ENCODE results near the gene GLIS2.

The GLIS2 gene

DNA sequence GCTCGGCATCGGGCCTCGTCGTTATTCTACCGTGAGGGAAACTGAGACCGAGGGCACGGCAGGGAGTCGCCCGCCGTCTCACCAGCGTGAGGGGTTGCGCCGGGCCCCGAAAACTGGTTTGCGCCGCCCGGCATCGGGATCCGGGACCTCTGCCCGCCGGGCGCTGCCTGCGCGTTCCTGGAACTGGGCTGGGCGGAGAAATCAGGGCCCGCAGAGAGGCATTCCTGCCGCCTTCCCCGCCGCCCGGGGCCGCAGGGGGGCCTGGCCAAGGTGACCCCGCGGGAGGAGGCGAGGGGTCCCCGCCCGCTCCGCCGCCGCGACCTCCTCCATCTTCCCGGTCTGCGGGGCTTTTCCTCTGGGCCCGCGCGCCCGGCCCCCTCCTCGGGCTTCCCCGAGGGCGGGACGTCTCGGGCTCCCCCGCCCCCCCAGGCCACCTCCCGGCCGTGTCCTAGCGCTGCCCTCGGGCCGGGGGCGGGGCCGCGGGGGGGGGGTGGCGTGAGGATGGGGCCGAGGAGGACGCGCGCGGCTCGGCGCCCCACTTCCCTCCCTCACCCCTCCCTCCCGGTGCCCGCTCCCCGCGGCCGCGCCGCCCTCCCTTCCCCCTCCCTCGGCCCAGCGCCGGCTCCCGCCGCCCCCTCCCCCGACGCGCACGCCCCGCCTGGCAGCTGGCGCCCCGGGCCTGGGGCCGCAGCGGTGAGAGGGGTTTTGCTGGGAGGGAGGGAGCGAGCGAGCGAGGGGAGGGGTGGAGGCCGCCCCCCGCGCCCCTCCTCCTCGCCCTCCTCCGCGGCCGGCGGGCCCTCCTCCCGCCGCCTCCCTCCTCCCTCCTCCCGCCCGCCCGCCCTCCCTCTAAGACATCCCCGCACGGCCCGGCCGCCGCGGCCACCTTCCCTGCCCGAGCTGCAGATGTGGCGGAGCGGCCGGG is at the start of gene GLIS2:
Gene GLIS2, plus strand, starts transcription at position 882 of the 922 bp plus-strand sequence. CDS start 16,214 bp downstream, outside the sequence.
- H3K4me3 ChIP-seq (ENCODE audit: low read length), result peak within 1 kb of the TSS; percentile 96
- H3K4me1 ChIP-seq (ENCODE audit: insufficient read depth, low read length), result peaks cover 37% of the 10 kb centered on the region
- no peaks in the 10 kb centered on the region for H3K9me3 ChIP-seq (ENCODE audit: low read length)
- peak within 1 kb of the TSS; percentile 4 for H2AFZ ChIP-seq (ENCODE audit: low read depth, low read length)
- H3K36me3 ChIP-seq (ENCODE audit: insufficient read depth, low read length), result no peaks in the 10 kb centered on the region
- H3K27me3 ChIP-seq (ENCODE audit: insufficient read depth, low read length), result no peaks in the 10 kb centered on the region

DNA sequence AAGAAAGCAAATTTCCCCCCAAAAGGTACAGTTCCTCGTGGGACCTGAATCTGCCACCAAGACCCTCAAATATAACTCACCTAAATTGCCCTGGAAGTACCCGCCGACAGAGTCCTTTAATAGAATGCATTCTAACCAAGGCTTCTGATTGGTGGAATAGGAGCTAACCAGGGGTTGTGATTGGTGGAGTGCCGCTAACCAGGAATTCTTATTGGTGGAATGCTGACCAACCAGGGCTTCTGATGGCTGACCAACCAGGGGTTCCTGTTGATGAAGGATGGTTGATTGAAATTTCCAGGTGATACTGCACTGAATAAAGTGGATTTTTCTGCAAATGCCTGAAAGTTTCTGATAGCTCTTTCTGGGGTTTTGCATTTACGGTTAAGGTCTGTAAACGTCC is 49.5 kb upstream of the GLIS2 start:
- Histone ChIP-seq H3K36me3 (ENCODE audit: insufficient read depth, low read length) (peaks cover 14% of the 10 kb centered on the region), H3K4me3 (ENCODE audit: low read length) (no peak overlapping the region), H3K9me3 (ENCODE audit: low read length) (no peaks in the 10 kb centered on the region), H3K4me1 (ENCODE audit: insufficient read depth, low read length) (peaks cover 8% of the 10 kb centered on the region), H2AFZ (ENCODE audit: low read depth, low read length) (no peak overlapping the region), H3K27me3 (ENCODE audit: insufficient read depth, low read length) (no peaks in the 10 kb centered on the region)

DNA sequence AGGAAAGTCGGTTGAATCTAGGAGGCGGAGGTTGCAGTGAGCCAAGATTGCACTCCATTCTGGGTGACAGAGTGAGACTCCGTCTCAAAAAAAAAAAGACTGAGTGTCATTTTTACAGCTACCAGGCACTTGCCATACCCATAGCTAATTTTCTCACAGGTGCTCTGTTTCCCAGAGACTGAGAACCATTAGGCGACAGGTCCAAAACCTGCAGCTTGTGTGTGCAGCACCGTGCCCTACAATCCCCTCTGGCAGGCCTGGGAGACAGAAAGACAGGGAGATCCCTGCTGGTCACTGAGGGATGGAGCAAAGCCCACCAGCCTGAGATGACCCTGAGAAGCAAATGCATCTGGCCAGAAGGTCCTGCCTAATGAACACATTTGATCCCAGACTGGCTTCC is 45.8 kb upstream of the GLIS2 start:
- Histone ChIP-seq H3K9me3 (ENCODE audit: low read length) (no peaks in the 10 kb centered on the region), H2AFZ (ENCODE audit: low read depth, low read length) (no peak overlapping the region), H3K4me1 (ENCODE audit: insufficient read depth, low read length) (peaks cover 14% of the 10 kb centered on the region), H3K27me3 (ENCODE audit: insufficient read depth, low read length) (no peaks in the 10 kb centered on the region), H3K36me3 (ENCODE audit: insufficient read depth, low read length) (no peaks in the 10 kb centered on the region), H3K4me3 (ENCODE audit: low read length) (no peak overlapping the region)

DNA sequence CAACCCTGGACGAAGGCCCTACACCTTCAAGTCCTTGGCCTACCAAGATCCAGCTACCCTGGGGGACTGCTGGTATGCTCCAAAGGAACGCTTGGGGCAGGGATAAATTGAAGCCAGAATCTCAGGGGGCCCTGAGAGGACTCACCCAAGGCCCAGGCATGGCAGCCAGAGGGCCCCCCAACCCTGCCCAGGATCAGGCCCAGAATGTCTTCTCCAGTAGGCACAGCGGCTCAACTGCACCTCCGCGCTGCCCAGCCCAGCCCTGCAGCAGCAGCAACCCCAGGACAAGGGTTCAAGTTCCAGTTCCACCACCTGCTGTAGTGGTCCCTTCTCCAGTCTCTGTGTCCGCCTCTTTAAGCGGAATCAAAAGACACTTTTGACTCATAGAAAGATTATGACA is 45.3 kb upstream of the GLIS2 start:
- no peaks in the 10 kb centered on the region for H3K9me3 ChIP-seq (ENCODE audit: low read length)
- H3K36me3 ChIP-seq (ENCODE audit: insufficient read depth, low read length), result no peaks in the 10 kb centered on the region
- H2AFZ ChIP-seq (ENCODE audit: low read depth, low read length), result no peak overlapping the region
- H3K27me3 ChIP-seq (ENCODE audit: insufficient read depth, low read length), result no peaks in the 10 kb centered on the region
- H3K4me1 ChIP-seq (ENCODE audit: insufficient read depth, low read length), result peaks cover 14% of the 10 kb centered on the region
- H3K4me3 ChIP-seq (ENCODE audit: low read length), result peak overlapping the region; percentile 72

DNA sequence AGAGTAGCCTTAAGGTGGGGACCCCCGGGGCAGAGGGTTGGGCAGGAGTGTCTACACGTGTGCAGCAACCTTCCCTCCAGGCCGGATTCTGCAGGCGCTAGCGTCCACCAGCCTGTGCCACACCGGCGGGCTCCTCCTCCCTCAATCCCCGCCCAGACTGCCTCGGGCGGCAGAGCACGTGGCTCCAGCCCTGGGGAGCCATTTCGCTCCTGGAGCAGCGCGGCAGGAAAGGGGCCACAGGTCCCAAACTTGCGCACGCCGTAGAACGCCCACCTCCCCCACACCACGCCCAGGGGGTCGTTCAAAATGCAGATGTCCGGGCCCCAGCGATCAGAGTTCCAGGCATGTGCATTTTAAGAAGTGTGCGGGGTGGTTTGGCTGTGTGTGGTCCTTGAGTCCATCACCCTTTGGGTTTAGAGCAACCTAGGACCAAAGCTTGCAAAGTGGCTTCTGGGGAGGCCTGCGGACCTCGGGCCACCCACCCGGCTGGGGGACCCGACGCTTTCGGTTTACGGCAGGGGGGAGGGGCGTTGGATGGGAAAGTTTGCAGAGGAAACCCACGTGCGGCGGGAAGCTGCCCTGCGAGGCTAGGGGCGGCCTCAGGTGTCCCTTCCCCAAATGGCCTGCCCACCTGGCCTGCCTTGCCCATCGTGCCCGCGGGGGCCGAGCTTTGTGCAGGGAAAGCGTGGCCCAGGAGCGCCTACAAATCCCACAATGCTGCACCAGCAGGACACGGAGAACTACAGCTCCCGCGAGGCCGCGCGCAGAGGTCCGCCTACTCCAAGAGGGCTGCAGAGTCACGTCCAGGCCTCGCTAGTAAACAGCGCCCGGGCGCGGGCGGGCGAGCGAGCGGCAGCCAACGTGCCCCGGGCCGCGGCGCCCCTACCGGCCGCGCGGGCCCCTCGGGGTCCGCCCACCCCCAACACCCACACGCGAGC is 44.4 kb upstream of the GLIS2 start:
- H3K4me3 ChIP-seq (ENCODE audit: low read length), result peak overlapping the region; percentile 72
- peak overlapping the region; percentile 38 for H2AFZ ChIP-seq (ENCODE audit: low read depth, low read length)
- no peaks in the 10 kb centered on the region for H3K27me3 ChIP-seq (ENCODE audit: insufficient read depth, low read length)
- no peaks in the 10 kb centered on the region for H3K36me3 ChIP-seq (ENCODE audit: insufficient read depth, low read length)
- peaks cover 14% of the 10 kb centered on the region for H3K4me1 ChIP-seq (ENCODE audit: insufficient read depth, low read length)
- no peaks in the 10 kb centered on the region for H3K9me3 ChIP-seq (ENCODE audit: low read length)

DNA sequence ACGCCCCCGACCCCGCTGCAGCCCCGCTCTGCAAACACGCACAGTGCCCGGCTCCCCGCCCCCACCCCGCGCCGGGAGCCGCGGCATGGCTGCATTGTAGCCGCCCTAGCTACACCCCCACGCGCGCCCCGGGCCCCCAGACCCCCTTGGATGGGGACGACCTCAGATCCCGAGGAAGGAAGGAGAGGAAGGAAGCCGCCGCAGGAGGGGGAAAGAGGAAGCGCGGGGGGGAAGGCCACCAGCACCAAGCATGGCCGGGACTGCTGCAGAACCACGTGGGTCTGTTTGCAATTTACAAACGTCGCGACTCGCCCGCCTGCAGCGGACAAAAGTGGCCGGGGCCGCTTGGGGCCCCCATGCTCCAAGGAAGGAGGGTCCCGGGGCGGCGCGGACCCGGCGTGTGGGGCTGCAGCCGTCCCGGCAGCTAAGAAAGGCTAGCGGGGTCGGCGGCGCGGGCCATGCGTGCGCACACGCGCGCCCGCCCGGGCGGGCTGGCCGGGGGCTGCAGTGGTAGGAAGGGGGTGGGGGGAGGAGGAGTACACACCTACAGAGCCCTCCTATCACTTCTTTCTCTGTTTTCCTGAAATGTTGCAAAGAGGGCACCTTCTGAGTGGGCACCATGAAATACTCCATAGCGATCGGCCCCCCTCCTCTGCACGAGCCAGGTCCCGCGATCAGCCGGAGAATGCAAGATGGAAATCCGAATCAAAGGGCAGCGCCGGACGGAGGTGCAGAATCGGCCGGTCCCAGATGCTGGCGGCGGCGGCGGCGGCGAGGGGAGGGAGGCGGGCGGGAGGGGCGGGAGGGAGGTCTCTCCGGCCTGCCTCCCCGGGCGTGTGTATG is 43.5 kb upstream of the GLIS2 start:
- H3K9me3 ChIP-seq (ENCODE audit: low read length), result no peaks in the 10 kb centered on the region
- peak overlapping the region; percentile 72 for H3K4me3 ChIP-seq (ENCODE audit: low read length)
- H3K36me3 ChIP-seq (ENCODE audit: insufficient read depth, low read length), result no peaks in the 10 kb centered on the region
- peaks cover 14% of the 10 kb centered on the region for H3K4me1 ChIP-seq (ENCODE audit: insufficient read depth, low read length)
- H3K27me3 ChIP-seq (ENCODE audit: insufficient read depth, low read length), result no peaks in the 10 kb centered on the region
- H2AFZ ChIP-seq (ENCODE audit: low read depth, low read length), result peak overlapping the region; percentile 38

DNA sequence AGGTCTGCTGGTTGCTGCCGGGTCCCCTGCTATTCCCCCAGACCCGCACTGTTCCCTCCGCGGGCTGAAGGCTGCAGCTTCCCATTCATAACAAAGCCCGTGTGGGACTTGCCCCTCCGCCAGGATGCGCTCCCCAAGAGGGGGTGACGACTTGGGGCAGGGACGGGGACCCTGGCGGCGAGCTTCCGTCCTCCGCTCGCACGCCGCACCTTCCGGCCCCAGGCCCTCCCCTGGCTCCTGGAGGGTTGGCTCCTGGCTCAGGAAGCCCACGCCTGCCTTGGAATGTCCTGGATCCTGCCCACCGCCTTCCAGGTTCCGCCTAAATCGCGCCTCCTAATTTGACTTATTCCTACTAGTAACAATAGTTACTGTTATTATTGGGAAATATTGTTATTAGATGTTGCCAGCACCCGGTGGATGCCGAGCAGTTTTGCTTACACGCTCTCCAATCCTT is 42.0 kb upstream of the GLIS2 start:
- Histone ChIP-seq H3K9me3 (ENCODE audit: low read length) (no peaks in the 10 kb centered on the region), H3K4me1 (ENCODE audit: insufficient read depth, low read length) (peaks cover 14% of the 10 kb centered on the region), H3K4me3 (ENCODE audit: low read length) (peak overlapping the region; percentile 72), H2AFZ (ENCODE audit: low read depth, low read length) (peak overlapping the region; percentile 96), H3K27me3 (ENCODE audit: insufficient read depth, low read length) (no peaks in the 10 kb centered on the region), H3K36me3 (ENCODE audit: insufficient read depth, low read length) (no peaks in the 10 kb centered on the region)

DNA sequence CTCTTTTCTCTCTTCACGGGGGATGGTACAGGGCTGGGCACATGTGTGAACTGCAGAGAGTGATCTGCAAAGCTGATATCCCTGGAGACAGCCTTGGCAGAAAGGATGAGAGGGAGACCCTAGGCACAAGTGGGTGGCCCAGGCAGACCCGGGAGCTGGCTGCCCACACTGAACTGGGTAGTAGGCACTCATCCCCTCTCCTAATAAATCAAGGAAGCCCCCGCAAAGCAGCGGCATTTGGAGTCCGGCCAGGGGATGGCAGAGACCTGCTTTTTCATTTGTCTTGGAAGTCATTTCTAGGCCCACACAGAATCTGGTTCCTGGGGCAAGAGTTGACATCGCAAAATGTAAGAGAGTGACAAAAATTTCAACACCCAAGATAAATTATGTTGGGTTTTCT is 40.0 kb upstream of the GLIS2 start:
- Histone ChIP-seq H3K4me1 (ENCODE audit: insufficient read depth, low read length) (peaks cover 11% of the 10 kb centered on the region), H3K9me3 (ENCODE audit: low read length) (peaks cover 2% of the 10 kb centered on the region), H3K27me3 (ENCODE audit: insufficient read depth, low read length) (no peaks in the 10 kb centered on the region), H3K4me3 (ENCODE audit: low read length) (no peak overlapping the region), H2AFZ (ENCODE audit: low read depth, low read length) (no peak overlapping the region), H3K36me3 (ENCODE audit: insufficient read depth, low read length) (no peaks in the 10 kb centered on the region)

DNA sequence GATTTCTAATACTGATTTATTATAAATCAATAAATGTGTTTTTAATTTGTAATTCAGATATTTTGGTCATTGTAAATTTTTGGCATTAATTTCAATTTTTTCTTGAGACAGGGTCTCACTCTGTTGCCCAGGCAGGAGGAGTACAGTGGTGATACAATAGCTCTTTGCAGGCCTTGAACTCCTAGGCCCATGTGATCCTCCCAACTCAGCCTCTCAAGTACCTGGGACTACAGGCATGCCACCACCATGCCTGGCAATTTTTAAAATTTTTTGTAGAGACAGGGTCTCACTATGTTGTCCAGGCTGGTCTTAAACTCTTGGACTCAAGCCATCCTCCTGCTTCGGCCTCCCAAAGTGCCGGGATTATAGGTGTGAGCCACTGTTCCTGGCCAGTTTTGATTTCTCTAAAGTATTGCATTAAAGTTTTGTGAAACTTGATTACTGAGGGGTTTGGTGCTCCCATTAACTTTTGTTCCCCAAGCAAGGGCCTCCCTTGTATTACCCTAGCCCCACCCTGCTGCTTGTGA is 37.8 kb upstream of the GLIS2 start:
- Histone ChIP-seq H3K4me1 (ENCODE audit: insufficient read depth, low read length) (peaks cover 5% of the 10 kb centered on the region), H3K9me3 (ENCODE audit: low read length) (peaks cover 4% of the 10 kb centered on the region), H3K4me3 (ENCODE audit: low read length) (no peak overlapping the region), H2AFZ (ENCODE audit: low read depth, low read length) (no peak overlapping the region), H3K27me3 (ENCODE audit: insufficient read depth, low read length) (no peaks in the 10 kb centered on the region), H3K36me3 (ENCODE audit: insufficient read depth, low read length) (no peaks in the 10 kb centered on the region)

DNA sequence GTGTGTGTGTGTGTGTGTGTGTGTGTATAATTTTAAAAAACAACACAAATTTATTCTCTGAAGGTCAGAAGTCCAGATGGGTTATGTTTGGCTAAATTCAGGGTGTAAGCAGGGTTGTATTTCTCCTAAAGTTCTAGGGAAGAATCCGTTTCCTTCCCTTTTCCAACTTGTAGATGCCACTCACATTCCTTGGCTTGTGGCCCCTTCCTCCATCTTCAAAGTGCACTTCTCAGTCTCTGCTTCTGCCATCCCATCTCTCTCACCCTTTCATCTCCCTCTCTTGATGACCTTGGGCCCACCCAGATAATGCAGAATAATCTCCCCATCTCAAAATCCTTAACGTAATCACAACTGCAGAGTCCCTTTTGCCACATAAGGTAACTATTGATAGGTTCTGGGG is 35.2 kb upstream of the GLIS2 start:
- H3K4me1 ChIP-seq (ENCODE audit: insufficient read depth, low read length), result no peaks in the 10 kb centered on the region
- H2AFZ ChIP-seq (ENCODE audit: low read depth, low read length), result no peak overlapping the region
- no peaks in the 10 kb centered on the region for H3K27me3 ChIP-seq (ENCODE audit: insufficient read depth, low read length)
- H3K9me3 ChIP-seq (ENCODE audit: low read length), result peaks cover 4% of the 10 kb centered on the region
- no peaks in the 10 kb centered on the region for H3K36me3 ChIP-seq (ENCODE audit: insufficient read depth, low read length)
- no peak overlapping the region for H3K4me3 ChIP-seq (ENCODE audit: low read length)

DNA sequence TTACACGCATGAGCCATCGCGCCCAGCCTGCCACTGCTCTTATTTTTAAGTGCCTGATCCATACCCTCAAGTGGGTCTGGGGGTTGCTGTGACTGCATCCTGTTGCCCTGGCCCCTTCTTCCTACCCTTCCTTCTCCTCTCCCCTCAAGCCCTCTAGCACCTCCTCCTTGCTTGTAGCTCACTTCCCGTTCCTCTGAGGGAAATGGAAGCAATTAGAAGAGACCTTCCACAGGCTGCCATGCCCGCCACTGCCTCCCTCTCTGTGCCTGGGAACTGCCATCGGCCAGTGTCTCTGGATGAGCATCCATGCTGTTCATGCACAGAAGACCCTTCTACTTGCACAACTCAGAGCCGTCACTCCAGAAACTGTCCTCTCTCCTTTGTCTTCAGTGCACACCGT is 32.4 kb upstream of the GLIS2 start:
- Histone ChIP-seq H3K27me3 (ENCODE audit: insufficient read depth, low read length) (no peaks in the 10 kb centered on the region), H2AFZ (ENCODE audit: low read depth, low read length) (no peak overlapping the region), H3K4me3 (ENCODE audit: low read length) (no peak overlapping the region), H3K36me3 (ENCODE audit: insufficient read depth, low read length) (no peaks in the 10 kb centered on the region), H3K4me1 (ENCODE audit: insufficient read depth, low read length) (no peaks in the 10 kb centered on the region), H3K9me3 (ENCODE audit: low read length) (peaks cover 4% of the 10 kb centered on the region)

DNA sequence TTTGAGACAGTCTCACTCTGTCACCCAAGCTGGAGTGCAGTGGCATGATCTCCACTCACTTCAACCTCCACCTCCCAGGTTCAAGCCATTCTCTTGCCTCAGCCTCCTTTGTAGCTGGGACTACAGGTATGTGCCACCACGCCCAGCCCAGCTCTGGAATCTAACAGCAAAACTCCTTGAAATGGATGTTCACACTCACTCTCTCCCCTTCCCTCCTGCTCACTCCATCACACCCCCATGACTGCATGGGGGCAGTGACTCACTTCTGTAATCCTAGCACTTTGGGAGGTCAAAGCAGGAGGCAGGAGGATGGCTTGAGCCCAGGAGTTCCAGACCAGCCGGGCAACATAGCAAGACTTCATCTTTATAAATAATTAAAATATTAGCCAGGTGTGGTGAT is 31.9 kb upstream of the GLIS2 start:
- no peak overlapping the region for H3K4me3 ChIP-seq (ENCODE audit: low read length)
- no peaks in the 10 kb centered on the region for H3K36me3 ChIP-seq (ENCODE audit: insufficient read depth, low read length)
- no peaks in the 10 kb centered on the region for H3K4me1 ChIP-seq (ENCODE audit: insufficient read depth, low read length)
- no peak overlapping the region for H2AFZ ChIP-seq (ENCODE audit: low read depth, low read length)
- peaks cover 4% of the 10 kb centered on the region for H3K9me3 ChIP-seq (ENCODE audit: low read length)
- no peaks in the 10 kb centered on the region for H3K27me3 ChIP-seq (ENCODE audit: insufficient read depth, low read length)
